Fibroblast of pulmonary artery (primary cell): ENCODE results near the gene KPNA5.
"Not testable (repeated sequence)": the region's sequence is repeated elsewhere in the genome, so short reads cannot be mapped to it uniquely, and the experiment has no call there.

Source experiments
- DNase-seq: peaks from one replicate; pipeline ENCODE4 v3.0.0-alpha.2; 2010; ENCODE audit warnings: low read depth
- H3K4me3 ChIP-seq: replicated peaks from 2 replicates; pipeline ENCODE4 v1.5.1; 2011; ENCODE audit warnings: low read depth, mild to moderate bottlenecking, control low read depth, low read length, moderate library complexity
- CTCF ChIP-seq: IDR thresholded peaks from 2 replicates; pipeline ENCODE4 v1.5.1; 2011; ENCODE audit warnings: mild to moderate bottlenecking, control low read depth, low read length, inconsistent platforms; ENCODE audit errors: missing control alignments

Gene KPNA5

GRCh38 chr6:116737004-116737403, 56.0 kb downstream of the KPNA5 start:
- no peak for TF ChIP-seq CTCF
- H3K4me3 ChIP-seq: no peak overlapping the region
- no peak for DNase-seq

DNA sequence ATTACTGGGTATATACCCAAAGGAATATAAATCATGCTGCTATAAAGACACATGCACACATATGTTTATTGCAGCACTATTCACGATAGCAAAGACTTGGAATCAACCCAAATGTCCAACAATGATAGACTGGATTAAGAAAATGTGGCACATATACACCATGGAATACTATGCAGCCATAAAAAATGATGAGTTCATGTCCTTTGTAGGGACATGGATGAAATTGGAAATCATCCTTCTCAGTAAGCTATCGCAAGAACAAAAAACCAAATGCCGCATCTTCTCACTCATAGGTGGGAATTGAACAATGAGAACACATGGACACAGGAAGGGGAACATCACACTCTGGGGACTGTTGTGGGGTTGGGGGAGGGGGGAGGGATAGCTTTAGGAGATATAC, 59.5 kb downstream of the KPNA5 start:
- not testable (repeated sequence) for H3K4me3 ChIP-seq, DNase-seq

- DNase-seq: peak; percentile 10
- no peak overlapping the region for H3K4me3 ChIP-seq
- no peak for TF ChIP-seq CTCF
These were observed 60.6 kb downstream of the KPNA5 start for GRCh38 chr6:116741571-116741970.

DNA sequence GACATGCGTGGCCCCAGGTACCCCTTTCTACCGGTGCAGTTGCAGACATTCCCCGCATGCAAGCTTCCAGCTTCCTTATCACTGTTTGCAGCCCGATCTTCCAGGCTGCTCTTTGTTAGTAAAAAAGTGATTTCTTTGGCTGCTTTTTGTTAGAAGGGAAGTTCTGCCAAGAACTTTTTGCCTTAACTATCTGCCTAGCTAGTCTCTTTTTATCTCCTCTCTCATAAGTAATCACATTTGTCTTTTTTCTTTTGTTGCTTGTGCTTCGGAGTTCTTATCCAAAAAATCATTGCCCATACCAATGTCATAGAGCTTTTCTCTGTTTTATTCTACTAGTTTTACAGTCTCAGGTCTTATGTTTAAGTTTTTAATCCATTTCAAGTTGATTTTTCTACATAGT, 64.2 kb downstream of the KPNA5 start:
- no peak for TF ChIP-seq CTCF
- no peak overlapping the region for H3K4me3 ChIP-seq
- DNase-seq: no peak

GRCh38 chr6:116761779-116762178, 80.8 kb downstream of the KPNA5 start:
- DNase-seq: no peak
- H3K4me3 ChIP-seq: no peak overlapping the region
- TF ChIP-seq CTCF: no peak

DNA sequence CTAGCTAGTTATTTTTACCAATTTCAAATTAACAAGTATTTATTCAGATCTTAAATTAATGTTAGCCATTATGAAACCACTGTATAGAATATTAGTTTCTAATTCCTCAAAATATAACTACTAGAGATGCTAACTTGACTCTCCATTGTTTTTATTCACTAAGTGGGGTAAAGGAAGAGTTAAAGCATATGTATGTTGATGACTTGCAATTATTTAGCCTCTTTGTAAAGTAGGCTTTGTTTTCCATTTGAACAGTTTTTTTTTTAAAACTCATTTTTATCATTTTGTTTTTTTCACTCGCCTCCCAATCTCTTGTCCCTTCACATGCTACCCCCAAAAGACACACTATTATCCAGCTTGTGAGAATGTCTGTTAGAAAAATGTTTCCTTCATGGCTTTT, 81.2 kb downstream of the KPNA5 start:
- DNase-seq: no peak
- H3K4me3 ChIP-seq: no peak overlapping the region
- TF ChIP-seq CTCF: no peak

DNA sequence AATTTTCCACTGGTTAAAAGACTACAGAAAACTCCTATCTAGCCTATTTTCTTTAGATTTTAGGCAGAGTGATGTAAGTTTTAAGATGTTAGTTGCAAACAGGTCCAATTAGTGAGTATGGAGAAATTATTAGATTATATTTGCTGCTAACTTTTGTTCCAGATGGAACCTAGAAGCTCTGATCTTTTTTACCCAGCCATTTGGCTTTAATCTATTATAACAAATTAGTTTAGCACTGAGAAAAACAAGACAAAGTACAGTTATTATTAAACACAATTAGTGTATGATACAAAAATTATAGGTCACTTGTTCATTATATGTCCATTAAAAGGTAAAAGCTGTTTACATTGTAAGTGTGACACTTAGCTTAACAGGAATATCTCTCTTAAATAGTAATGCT, 82.0 kb downstream of the KPNA5 start:
- H3K4me3 ChIP-seq: no peak overlapping the region
- DNase-seq: no peak
- TF ChIP-seq CTCF: no peak
